HG02884 (cell line): ENCODE results near the gene ABHD14A.
"Not testable (repeated sequence)": the region's sequence is repeated elsewhere in the genome, so short reads cannot be mapped to it uniquely, and the experiment has no call there.

ENCODE experiments used
- ATAC-seq: cut with Tn5 transposase; IDR thresholded peaks from one replicate; pipeline ENCODE4 v1.9.1; 2021; ENCODE audit warnings: mild to moderate bottlenecking, moderate library complexity; ENCODE audit not compliant: unreplicated experiment

The ABHD14A gene

GRCh38 chr3:51974963-51975851 is at the start of gene ABHD14A:
Gene ABHD14A, plus strand, starts transcription at chr3:51975064. Its CDS starts 72 bp downstream, at chr3:51975136.
- ATAC-seq = no peak

GRCh38 chr3:51927061-51927977 is 47.5 kb upstream of the ABHD14A start:
- ATAC-seq = no peak

GRCh38 chr3:51928438-51928837 is 46.4 kb upstream of the ABHD14A start:
- no peak for ATAC-seq

- not testable (repeated sequence) for ATAC-seq
Observed at GRCh38 chr3:51928981-51929380, 45.9 kb upstream of the ABHD14A start.

GRCh38 chr3:51929420-51930003 is 45.4 kb upstream of the ABHD14A start:
- no peak for ATAC-seq

GRCh38 chr3:51930439-51930838 is 44.4 kb upstream of the ABHD14A start:
- no peak for ATAC-seq

- no peak for ATAC-seq
Observed at GRCh38 chr3:51931756-51932155, 43.1 kb upstream of the ABHD14A start.

GRCh38 chr3:51932471-51933370 is 42.1 kb upstream of the ABHD14A start:
- ATAC-seq = no peak

GRCh38 chr3:51933471-51934138 is 41.3 kb upstream of the ABHD14A start:
- ATAC-seq = no peak

GRCh38 chr3:51934139-51934850 is 40.6 kb upstream of the ABHD14A start:
- ATAC-seq = no peak

- ATAC-seq = no peak
Observed at GRCh38 chr3:51934991-51935885, 39.6 kb upstream of the ABHD14A start.

GRCh38 chr3:51935886-51936755 is 38.7 kb upstream of the ABHD14A start:
- no peak for ATAC-seq

- no peak for ATAC-seq
Observed at GRCh38 chr3:51937014-51937413, 37.9 kb upstream of the ABHD14A start.

- no peak for ATAC-seq
Observed at GRCh38 chr3:51937611-51938450, 37.0 kb upstream of the ABHD14A start.

GRCh38 chr3:51938780-51939425 is 36.0 kb upstream of the ABHD14A start:
- no peak for ATAC-seq
